HCT116 (cell line): Measurements from ENCODE around the gene OR4D6. TPM values are rescaled to one million over a fixed set of nuclear protein-coding genes. Genes with fewer than 3 reads are reported as not detected.

Experiments used
- ATAC-seq: fragments of 200-7000 bp; cut with Tn5 transposase; 2 replicates; pipeline ENCODE4 v1.9.1; 2020; ENCODE audit warnings: mild to moderate bottlenecking, moderate library complexity
- BruUV-seq: library from RNA; stranded (reverse); fragments of 400-500 nt; replicated peaks from 2 replicates; lab custom pipeline; 2021; lab: Mats Ljungman, UMichigan
- CTCF ChIA-PET: fragments of 300-600 bp; sonication (Branson Sonifier 250); formaldehyde crosslinking; loops from one replicate; lab custom pipeline; 2021; ENCODE audit warnings: antibody characterized with exemption; lab: Charles Lee
- POLR2A ChIA-PET: fragments of 300-600, 350-600 bp; sonication (Branson Sonifier 250); formaldehyde crosslinking; loops from one replicate; lab custom pipeline; 2021; ENCODE audit warnings: antibody characterized with exemption; lab: Charles Lee
- RAD21 ChIA-PET, 2 experiments: fragments of 300-600 bp; sonication (Branson Sonifier 250); formaldehyde crosslinking; loops; one replicate each; lab custom pipeline; 2023; ENCODE audit warnings: low total read pairs in 2 of 2; ENCODE audit not compliant: uncharacterized antibody in 2 of 2, unreplicated experiment in 2 of 2, low non-redundant PET in 1 of 2; lab: Charles Lee
- DNase-seq: peaks from one replicate; pipeline ENCODE4 v3.0.0-alpha.2; 2010; ENCODE audit warnings: low read depth, low spot score
- H2AFZ ChIP-seq: fragments of 200-600 bp; shearing (Covaris generic), sonication (generic); 2 replicates; pipeline ENCODE4 v1.6.1; 2017; ENCODE audit warnings: low read depth, mixed run types, mixed read lengths, antibody characterized with exemption, low read length; ENCODE audit not compliant: poor library complexity, severe bottlenecking
- H3K27ac ChIP-seq: 2 replicates; pipeline ENCODE4 v1.5.1; 2012; ENCODE audit warnings: low read depth, low read length
- H3K27me3 ChIP-seq: fragments of 200-600 bp; sonication (generic); 2 replicates; pipeline ENCODE4 v1.6.1; 2016; ENCODE audit warnings: mixed run types, low read length, mixed read lengths; ENCODE audit not compliant: insufficient read depth
- H3K36me3 ChIP-seq, 2 experiments: fragments of 200-500 bp in 1 of 2; fragments of 200-600 bp in 1 of 2; sonication (Bioruptor generic) in 1 of 2; sonication (generic) in 1 of 2; 2 replicates each; pipeline versions ENCODE4 v1.5.1 to v1.6.1; 2014 to 2016; ENCODE audit warnings: low read length in 2 of 2, inconsistent platforms in 1 of 2, mixed read lengths in 1 of 2, mixed run types in 1 of 2; ENCODE audit not compliant: insufficient read depth in 2 of 2, control insufficient read depth in 1 of 2
- H3K4me1 ChIP-seq, 2 experiments: fragments of 200-600 bp in 1 of 2; sonication (generic) in 1 of 2; 2 replicates each; pipeline versions ENCODE4 v1.5.1 to v1.6.1; 2012 to 2017; ENCODE audit warnings: low read length in 2 of 2, inconsistent platforms in 1 of 2, mild to moderate bottlenecking in 1 of 2, mixed read lengths in 1 of 2, mixed run types in 1 of 2, moderate library complexity in 1 of 2; ENCODE audit not compliant: insufficient read depth in 2 of 2, control insufficient read depth in 1 of 2
- H3K4me2 ChIP-seq: fragments of 200-600 bp; sonication (generic); 2 replicates; pipeline ENCODE4 v1.6.1; 2017; ENCODE audit warnings: mixed run types, low read length, mixed read lengths
- H3K4me3 ChIP-seq, 2 experiments: fragments of 200-600 bp in 1 of 2; sonication (generic) in 1 of 2; replicated peaks in 1 of 2; 2 replicates each; pipeline ENCODE4 v1.5.1; 2011 to 2016; ENCODE audit warnings: low read length in 2 of 2, control low read depth in 1 of 2, low read depth in 1 of 2, mild to moderate bottlenecking in 1 of 2, mixed read lengths in 1 of 2, mixed run types in 1 of 2
- H3K79me2 ChIP-seq: fragments of 200-600 bp; sonication (generic); 2 replicates; pipeline ENCODE4 v1.6.1; 2017; ENCODE audit warnings: mild to moderate bottlenecking, mixed run types, low read length, moderate library complexity, mixed read lengths; ENCODE audit not compliant: insufficient read depth
- H3K9ac ChIP-seq: fragments of 200-600 bp; sonication (generic); 2 replicates; pipeline ENCODE4 v1.6.1; 2016; ENCODE audit warnings: low read length, mixed read lengths
- H3K9me2 ChIP-seq: fragments of 200-600 bp; sonication (generic), shearing (Covaris generic); 2 replicates; pipeline ENCODE4 v1.6.1; 2017; ENCODE audit warnings: mixed run types, mild to moderate bottlenecking, moderate library complexity; ENCODE audit not compliant: insufficient read depth
- H3K9me3 ChIP-seq, 2 experiments: fragments of 200-500 bp in 1 of 2; fragments of 200-600 bp in 1 of 2; sonication (Bioruptor generic) in 1 of 2; sonication (generic) in 1 of 2; 2 replicates each; pipeline ENCODE4 v1.6.1; 2014 to 2017; ENCODE audit warnings: low read length in 2 of 2, mixed read lengths in 2 of 2, inconsistent platforms in 1 of 2, low read depth in 1 of 2, mild to moderate bottlenecking in 1 of 2, mixed run types in 1 of 2, moderate library complexity in 1 of 2; ENCODE audit not compliant: control insufficient read depth in 1 of 2, insufficient read depth in 1 of 2
- H4K20me1 ChIP-seq: fragments of 200-600 bp; sonication (generic), shearing (Covaris generic); 2 replicates; pipeline ENCODE4 v1.6.1; 2017; ENCODE audit warnings: mixed run types, mild to moderate bottlenecking, moderate library complexity; ENCODE audit not compliant: insufficient read depth
- EGR1 ChIP-seq: IDR thresholded peaks from 2 replicates; pipeline ENCODE4 v1.6.1; 2012; ENCODE audit warnings: low read depth
- EZH2phosphoT487 ChIP-seq: fragments of 200-600 bp; IDR thresholded peaks from 2 replicates; pipeline ENCODE4 v1.6.1; 2018; ENCODE audit warnings: antibody characterized with exemption, borderline replicate concordance
- JUND ChIP-seq: IDR thresholded peaks from 2 replicates; pipeline ENCODE4 v1.6.1; 2012
- POLR2A ChIP-seq: IDR thresholded peaks from 2 replicates; pipeline ENCODE4 v1.7.0; 2011; ENCODE audit warnings: borderline replicate concordance; ENCODE audit not compliant: insufficient read depth, insufficient read length; ENCODE audit errors: extremely low read depth
- RAD21 ChIP-seq: IDR thresholded peaks from 2 replicates; pipeline ENCODE4 v1.6.1; 2012; ENCODE audit warnings: low read depth, mild to moderate bottlenecking
- REST ChIP-seq: IDR thresholded peaks from 2 replicates; pipeline ENCODE4 v1.6.1; 2012; ENCODE audit warnings: low read depth
- SIN3A ChIP-seq: IDR thresholded peaks from 2 replicates; pipeline ENCODE4 v1.6.1; 2012; ENCODE audit warnings: low read depth
- SRF ChIP-seq: IDR thresholded peaks from 2 replicates; pipeline ENCODE4 v1.6.1; 2012; ENCODE audit warnings: low read depth
- TCF7L2 ChIP-seq: IDR thresholded peaks from 2 replicates; pipeline ENCODE4 v1.7.0; 2011; ENCODE audit warnings: borderline replicate concordance, inconsistent platforms; ENCODE audit not compliant: insufficient read depth, insufficient read length; ENCODE audit errors: extremely low read depth
- YY1 ChIP-seq: IDR thresholded peaks from 2 replicates; pipeline ENCODE4 v1.6.1; 2011; ENCODE audit warnings: low read length, low read depth, moderate library complexity, mild to moderate bottlenecking; ENCODE audit not compliant: insufficient replicate concordance; ENCODE audit errors: extremely low read depth
- ZFX ChIP-seq: fragments of 450-650 bp; IDR thresholded peaks from 2 replicates; pipeline ENCODE4 v1.6.1; 2017
- intact Hi-C: fragments of 100-400 bp; cut with micrococcal nuclease; formaldehyde crosslinking; loops from 2 replicates; pipeline ENCODE4 v1.10.0; 2022
- total RNA-seq: library from RNA; stranded (reverse); gene quantifications from one replicate; pipeline ENCODE4 v1.2.1, GENCODE V29; 2021; ENCODE audit not compliant: unreplicated experiment

Gene OR4D6
- total RNA-seq, 1 experiment from 2014 or later, result not detected

- H3K9ac ChIP-seq, result no peak within 1 kb of the TSS
- DNase-seq (no peak), ATAC-seq (no peak)
- no peak within 1 kb of the TSS for H3K4me3 ChIP-seq
- POLR2A ChIA-PET, result no interaction called here
- H3K9me2 ChIP-seq, result no peaks in the 10 kb centered on the region
- intact Hi-C loops, result no loop called here
- CTCF ChIA-PET, result no interaction called here
- RAD21 ChIA-PET, result no interaction called here
- H3K36me3 ChIP-seq, result no peaks in the 10 kb centered on the region
- H3K9me3 ChIP-seq, result no peaks in the 10 kb centered on the region
- no peaks in the 10 kb centered on the region for H3K4me1 ChIP-seq
- no TSS peak for BruUV-seq
- H2AFZ ChIP-seq, result no peak within 1 kb of the TSS
- no peaks in the 10 kb centered on the region for H3K27me3 ChIP-seq
- H3K27ac ChIP-seq, result no peak within 1 kb of the TSS
- no peaks in the 10 kb centered on the region for H4K20me1 ChIP-seq
- H3K79me2 ChIP-seq, result no peaks in the 10 kb centered on the region
- TF ChIP-seq RAD21 (no peak), JUND (no peak), EGR1 (no peak), POLR2A (no peak), SIN3A (no peak), TCF7L2 (no peak)
- no peak within 1 kb of the TSS for H3K4me2 ChIP-seq
Measured at GRCh38 chr11:59426361-59427067, 30.2 kb upstream of the OR4D6 start, which contains the start of gene OR5A2. Gene OR5A2, minus strand, starts transcription at chr11:59426413. Its CDS starts 3,460 bp downstream, at chr11:59422953.

- H3K27me3 ChIP-seq, result no peaks in the 10 kb centered on the region
- no peaks in the 10 kb centered on the region for H4K20me1 ChIP-seq
- no peaks in the 10 kb centered on the region for H3K36me3 ChIP-seq
- BruUV-seq, result no TSS peak
- ATAC-seq, result no peak
- H3K9me2 ChIP-seq, result no peaks in the 10 kb centered on the region
- no peaks in the 10 kb centered on the region for H3K79me2 ChIP-seq
- no peak overlapping the region for H2AFZ ChIP-seq
- no peaks in the 10 kb centered on the region for H3K9me3 ChIP-seq
- POLR2A ChIA-PET, result no interaction called here
- no peak overlapping the region for H3K4me2 ChIP-seq
- no peak for TF ChIP-seq TCF7L2
- no peak for TF ChIP-seq REST
- no peak for TF ChIP-seq YY1
- no peak for TF ChIP-seq SRF
- no peak for TF ChIP-seq EZH2phosphoT487
- TF ChIP-seq ZFX, result no peak
- H3K9ac ChIP-seq, result no peak overlapping the region
- DNase-seq, result no peak
- CTCF ChIA-PET, result no interaction called here
- RAD21 ChIA-PET, result no interaction called here
- H3K4me1 ChIP-seq, result no peaks in the 10 kb centered on the region
- H3K27ac ChIP-seq, result no peak overlapping the region
- intact Hi-C loops, result no loop called here
- no peak overlapping the region for H3K4me3 ChIP-seq
Measured at GRCh38 chr11:59427068-59427382, 29.7 kb upstream of the OR4D6 start.
